ENCODE results near the gene ZNF764. TPM values are rescaled to one million over a fixed set of nuclear protein-coding genes. Genes with fewer than 3 reads are reported as not detected.
A peak's percentile ranks its signal among the peaks of the same experiment; 100 is the strongest.

Gene ZNF764
- total and polyA plus RNA-seq, 9 of the 15 experiments (the other 6 are each of a cell fraction or from before 2014, with no cell fraction given) = 0.69 to 10.1 (median 4.1) TPM

DNA sequence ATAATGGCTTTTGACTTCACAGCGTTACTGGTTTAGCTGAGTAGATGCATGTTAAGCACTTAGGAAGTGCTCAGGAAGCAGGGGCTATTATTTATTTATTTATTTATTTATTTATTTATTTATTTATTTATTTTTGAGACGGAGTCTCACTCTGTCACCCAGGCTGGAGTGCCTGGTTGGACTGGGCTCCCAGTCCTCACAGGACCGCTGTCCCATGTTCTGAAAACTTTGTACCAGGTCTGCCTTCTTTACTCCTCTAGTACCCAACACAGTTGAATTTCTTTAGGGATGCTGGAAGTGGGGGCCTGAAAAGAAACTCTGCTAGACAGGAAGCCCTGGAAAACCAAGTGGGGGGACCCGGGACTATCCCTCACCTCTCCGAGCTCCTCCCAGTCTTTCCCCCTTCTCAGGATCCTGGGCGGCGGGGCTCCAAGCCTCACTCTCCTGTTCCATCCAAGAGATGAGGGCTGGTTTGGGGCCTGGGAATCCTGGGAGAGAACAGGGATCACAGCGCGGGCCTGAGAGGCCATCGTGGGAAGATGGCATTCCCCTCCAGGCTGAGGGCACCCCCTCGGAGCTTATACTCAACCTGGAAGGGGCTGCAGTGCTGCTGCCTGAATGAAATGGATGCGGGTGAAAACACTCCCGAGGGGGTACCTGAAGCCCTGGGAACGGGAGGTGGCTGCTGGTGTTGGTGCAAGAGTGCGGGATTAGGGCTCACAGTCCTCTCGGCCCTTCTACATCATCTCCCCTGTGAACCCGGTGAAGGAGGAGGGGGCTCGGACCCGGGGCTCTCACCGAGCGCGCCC lies 12.7 kb upstream of the ZNF764 start (continued):
- TF ChIP-seq ZNF274 (IDR thresholded peaks at IDR 0.05; ENCODE audit: borderline replicate concordance, low read depth, low read length) (no peak), TAF15 (IDR thresholded peaks at IDR 0.05; ENCODE audit: low read depth, low read length) (no peak), TAF9B (IDR thresholded peaks at IDR 0.05; ENCODE audit: partially characterized antibody) (no peak), ZNF384 (IDR thresholded peaks at IDR 0.05; ENCODE audit: low read depth, low read length) (no peak)
- TF ChIP-seq, protein P1, sequence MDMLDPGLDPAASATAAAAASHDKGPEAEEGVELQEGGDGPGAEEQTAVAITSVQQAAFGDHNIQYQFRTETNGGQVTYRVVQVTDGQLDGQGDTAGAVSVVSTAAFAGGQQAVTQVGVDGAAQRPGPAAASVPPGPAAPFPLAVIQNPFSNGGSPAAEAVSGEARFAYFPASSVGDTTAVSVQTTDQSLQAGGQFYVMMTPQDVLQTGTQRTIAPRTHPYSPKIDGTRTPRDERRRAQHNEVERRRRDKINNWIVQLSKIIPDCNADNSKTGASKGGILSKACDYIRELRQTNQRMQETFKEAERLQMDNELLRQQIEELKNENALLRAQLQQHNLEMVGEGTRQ (CRISPR knock-in tag; IDR thresholded peaks at IDR 0.05) = no peak; the same call in 1 of the 2 replicates
- TF ChIP-seq, protein P2, sequence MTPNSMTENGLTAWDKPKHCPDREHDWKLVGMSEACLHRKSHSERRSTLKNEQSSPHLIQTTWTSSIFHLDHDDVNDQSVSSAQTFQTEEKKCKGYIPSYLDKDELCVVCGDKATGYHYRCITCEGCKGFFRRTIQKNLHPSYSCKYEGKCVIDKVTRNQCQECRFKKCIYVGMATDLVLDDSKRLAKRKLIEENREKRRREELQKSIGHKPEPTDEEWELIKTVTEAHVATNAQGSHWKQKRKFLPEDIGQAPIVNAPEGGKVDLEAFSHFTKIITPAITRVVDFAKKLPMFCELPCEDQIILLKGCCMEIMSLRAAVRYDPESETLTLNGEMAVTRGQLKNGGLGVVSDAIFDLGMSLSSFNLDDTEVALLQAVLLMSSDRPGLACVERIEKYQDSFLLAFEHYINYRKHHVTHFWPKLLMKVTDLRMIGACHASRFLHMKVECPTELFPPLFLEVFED (CRISPR knock-in tag; conservative IDR thresholded peaks at IDR 0.05) = 0 out of 2 replicates have a peak, but pooled peaks have one; percentile 10
- TF ChIP-seq, protein P3, sequence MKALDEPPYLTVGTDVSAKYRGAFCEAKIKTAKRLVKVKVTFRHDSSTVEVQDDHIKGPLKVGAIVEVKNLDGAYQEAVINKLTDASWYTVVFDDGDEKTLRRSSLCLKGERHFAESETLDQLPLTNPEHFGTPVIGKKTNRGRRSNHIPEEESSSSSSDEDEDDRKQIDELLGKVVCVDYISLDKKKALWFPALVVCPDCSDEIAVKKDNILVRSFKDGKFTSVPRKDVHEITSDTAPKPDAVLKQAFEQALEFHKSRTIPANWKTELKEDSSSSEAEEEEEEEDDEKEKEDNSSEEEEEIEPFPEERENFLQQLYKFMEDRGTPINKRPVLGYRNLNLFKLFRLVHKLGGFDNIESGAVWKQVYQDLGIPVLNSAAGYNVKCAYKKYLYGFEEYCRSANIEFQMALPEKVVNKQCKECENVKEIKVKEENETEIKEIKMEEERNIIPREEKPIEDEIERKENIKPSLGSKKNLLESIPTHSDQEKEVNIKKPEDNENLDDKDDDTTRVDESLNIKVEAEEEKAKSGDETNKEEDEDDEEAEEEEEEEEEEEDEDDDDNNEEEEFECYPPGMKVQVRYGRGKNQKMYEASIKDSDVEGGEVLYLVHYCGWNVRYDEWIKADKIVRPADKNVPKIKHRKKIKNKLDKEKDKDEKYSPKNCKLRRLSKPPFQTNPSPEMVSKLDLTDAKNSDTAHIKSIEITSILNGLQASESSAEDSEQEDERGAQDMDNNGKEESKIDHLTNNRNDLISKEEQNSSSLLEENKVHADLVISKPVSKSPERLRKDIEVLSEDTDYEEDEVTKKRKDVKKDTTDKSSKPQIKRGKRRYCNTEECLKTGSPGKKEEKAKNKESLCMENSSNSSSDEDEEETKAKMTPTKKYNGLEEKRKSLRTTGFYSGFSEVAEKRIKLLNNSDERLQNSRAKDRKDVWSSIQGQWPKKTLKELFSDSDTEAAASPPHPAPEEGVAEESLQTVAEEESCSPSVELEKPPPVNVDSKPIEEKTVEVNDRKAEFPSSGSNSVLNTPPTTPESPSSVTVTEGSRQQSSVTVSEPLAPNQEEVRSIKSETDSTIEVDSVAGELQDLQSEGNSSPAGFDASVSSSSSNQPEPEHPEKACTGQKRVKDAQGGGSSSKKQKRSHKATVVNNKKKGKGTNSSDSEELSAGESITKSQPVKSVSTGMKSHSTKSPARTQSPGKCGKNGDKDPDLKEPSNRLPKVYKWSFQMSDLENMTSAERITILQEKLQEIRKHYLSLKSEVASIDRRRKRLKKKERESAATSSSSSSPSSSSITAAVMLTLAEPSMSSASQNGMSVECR (CRISPR knock-in tag; IDR thresholded peaks at IDR 0.05) = 0 out of 2 replicates have a peak, but pooled peaks have one; percentile 17
- TF ChIP-seq, protein P4, sequence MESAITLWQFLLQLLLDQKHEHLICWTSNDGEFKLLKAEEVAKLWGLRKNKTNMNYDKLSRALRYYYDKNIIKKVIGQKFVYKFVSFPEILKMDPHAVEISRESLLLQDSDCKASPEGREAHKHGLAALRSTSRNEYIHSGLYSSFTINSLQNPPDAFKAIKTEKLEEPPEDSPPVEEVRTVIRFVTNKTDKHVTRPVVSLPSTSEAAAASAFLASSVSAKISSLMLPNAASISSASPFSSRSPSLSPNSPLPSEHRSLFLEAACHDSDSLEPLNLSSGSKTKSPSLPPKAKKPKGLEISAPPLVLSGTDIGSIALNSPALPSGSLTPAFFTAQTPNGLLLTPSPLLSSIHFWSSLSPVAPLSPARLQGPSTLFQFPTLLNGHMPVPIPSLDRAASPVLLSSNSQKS (CRISPR knock-in tag; IDR thresholded peaks at IDR 0.05) = no peak
- TF ChIP-seq, protein P5, sequence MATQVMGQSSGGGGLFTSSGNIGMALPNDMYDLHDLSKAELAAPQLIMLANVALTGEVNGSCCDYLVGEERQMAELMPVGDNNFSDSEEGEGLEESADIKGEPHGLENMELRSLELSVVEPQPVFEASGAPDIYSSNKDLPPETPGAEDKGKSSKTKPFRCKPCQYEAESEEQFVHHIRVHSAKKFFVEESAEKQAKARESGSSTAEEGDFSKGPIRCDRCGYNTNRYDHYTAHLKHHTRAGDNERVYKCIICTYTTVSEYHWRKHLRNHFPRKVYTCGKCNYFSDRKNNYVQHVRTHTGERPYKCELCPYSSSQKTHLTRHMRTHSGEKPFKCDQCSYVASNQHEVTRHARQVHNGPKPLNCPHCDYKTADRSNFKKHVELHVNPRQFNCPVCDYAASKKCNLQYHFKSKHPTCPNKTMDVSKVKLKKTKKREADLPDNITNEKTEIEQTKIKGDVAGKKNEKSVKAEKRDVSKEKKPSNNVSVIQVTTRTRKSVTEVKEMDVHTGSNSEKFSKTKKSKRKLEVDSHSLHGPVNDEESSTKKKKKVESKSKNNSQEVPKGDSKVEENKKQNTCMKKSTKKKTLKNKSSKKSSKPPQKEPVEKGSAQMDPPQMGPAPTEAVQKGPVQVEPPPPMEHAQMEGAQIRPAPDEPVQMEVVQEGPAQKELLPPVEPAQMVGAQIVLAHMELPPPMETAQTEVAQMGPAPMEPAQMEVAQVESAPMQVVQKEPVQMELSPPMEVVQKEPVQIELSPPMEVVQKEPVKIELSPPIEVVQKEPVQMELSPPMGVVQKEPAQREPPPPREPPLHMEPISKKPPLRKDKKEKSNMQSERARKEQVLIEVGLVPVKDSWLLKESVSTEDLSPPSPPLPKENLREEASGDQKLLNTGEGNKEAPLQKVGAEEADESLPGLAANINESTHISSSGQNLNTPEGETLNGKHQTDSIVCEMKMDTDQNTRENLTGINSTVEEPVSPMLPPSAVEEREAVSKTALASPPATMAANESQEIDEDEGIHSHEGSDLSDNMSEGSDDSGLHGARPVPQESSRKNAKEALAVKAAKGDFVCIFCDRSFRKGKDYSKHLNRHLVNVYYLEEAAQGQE (IDR thresholded peaks at IDR 0.05; ENCODE audit: borderline replicate concordance) = peak; percentile 72
- TF ChIP-seq, protein P5 (CRISPR knock-in tag; IDR thresholded peaks at IDR 0.05; ENCODE audit: low read depth) = no peak

Data from K562 (cell line).